ENCODE results near the gene RPL18A.
A peak's percentile ranks its signal among the peaks of the same experiment; 100 is the strongest.

The RPL18A gene

DNA sequence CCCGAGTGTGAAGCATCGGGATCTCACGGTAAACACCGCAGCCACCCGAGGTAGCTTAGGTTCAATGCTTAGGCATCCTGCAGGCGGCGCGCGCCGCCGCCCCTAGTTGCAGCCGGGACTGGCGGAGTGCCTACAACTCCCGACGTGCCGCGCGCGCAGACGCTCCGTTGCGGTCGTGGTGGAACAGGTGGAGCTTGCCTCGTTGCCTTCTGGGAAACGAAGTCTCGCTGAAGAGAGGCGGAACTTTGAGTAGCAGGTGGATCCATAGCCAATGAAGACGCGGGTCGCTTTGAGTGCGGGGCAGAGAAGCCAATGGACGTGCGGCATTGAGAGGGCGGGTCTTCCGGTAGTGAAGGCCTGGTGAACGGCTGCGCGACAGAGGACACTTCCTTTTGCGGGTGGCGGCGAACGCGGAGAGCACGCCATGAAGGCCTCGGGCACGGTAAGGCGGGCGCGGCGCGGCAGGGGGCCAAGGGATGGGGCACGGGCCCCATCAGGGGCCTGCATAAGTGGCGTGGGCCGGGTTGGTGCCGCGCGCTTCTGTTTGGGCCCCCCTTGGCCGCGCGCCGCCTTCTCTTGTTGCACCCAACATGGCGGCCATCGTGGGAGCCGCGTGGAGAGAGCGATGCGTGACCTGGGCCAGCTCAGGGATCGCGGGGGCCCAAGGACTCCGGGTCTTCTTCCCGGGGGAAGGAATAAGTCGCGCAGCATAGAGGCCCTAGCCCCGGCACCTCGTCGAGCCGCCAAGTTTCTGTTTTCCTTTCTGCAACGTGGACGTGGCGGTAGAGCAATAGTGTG lies at the start of gene RPL18A:
Gene RPL18A (plus strand): TSS at position 378 of the 798 bp plus-strand sequence. CDS start 47 bp downstream, at position 425.
- DNase-seq, result peak; percentile 99

DNA sequence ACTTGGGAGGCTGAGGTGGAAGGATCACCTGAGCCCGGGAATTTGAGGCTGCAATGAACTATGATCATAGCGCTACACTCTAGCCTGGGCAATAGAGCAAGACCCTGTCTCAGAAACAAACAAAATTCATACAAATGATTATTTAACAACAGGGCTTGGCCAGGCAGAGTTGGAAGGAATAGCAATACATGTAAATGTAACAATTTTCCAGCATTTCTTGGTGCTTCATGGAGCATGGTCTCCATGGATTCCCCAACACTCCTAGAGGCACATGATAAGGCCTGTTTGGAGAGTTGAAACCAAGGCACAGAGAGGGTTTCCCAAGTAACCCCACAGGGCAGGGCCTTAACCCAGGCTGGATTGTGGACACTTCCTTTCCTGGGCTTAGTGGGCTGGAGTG lies 48.6 kb upstream of the RPL18A start:
- DNase-seq, result no peak

DNA sequence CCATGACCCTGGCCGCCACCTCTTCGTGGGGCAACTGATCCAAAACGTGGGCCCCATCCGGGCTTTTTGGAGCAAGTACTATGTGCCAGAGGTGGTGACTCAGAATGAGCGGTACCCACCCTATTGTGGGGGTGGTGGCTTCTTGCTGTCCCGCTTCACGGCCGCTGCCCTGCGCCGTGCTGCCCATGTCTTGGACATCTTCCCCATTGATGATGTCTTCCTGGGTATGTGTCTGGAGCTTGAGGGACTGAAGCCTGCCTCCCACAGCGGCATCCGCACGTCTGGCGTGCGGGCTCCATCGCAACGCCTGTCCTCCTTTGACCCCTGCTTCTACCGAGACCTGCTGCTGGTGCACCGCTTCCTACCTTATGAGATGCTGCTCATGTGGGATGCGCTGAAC lies 48.0 kb upstream of the RPL18A start:
- DNase-seq, result no peak

DNA sequence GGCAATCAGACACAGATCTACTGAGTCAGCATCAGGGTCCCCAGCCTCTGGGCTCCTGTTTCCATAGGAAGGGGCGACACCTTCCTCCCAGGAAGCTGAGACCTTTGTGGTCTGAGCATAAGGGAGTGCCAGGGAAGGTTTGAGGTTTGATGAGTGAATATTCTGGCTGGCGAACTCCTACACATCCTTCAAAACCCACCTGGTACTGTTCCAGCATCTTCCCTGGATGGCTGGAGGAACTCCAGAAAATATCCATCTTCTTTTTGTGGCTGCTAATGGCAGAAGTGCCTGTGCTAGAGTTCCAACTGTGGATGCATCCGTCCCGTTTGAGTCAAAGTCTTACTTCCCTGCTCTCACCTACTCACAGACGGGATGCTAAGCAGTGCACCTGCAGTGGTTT lies 47.6 kb upstream of the RPL18A start:
- DNase-seq, result no peak

DNA sequence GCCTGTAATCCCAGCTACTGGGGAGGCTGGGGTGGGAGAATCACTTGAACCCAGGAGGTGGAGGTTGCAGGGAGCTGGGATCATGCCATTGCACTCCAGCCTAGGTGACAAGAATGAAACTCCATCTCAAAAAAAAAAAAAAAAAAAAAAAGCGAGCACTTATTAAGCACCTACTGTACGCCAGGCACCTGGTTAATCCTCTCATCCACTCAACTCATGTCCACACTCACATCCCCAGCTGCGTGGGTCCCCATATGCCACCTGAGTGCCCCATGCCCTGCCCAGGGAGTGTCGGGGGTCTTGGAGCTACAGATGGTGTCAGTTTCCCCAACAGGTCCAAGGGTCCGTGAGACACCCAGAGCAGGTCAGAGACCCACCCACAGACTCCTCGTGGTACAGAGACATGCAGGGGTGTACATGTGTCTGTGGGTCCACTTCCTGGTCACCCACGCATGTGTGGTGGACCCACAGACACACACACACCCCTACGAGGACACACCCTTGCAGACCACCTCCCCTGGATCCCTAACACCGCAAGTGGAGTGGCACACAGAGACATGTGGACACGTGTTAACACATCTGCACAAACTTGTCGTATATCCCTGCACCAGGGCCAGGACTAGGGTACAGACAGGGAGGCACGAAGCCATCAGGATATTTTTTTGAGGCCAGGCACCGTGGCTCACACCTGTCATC lies 41.9 kb upstream of the RPL18A start:
- no peak for DNase-seq

DNA sequence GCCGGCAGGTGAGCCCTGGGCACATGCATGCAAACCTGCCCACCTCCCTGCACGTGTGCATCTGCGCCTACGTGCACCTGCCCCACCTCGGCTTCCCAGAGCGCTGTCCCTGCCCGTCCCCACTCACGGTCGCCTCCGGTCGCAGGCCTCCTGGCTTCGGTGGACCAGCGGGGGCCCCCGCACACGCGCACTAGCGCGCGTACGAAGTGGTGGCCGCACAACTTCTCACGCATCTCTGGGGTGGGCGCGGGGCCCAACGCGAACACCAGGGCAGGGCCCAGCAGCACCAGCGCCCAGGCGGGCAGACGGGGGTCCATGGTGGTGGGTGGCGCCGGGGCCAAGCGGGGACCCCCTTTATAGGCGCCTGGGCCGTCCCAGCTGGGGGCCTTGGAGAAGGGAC lies 38.5 kb upstream of the RPL18A start, which contains the start of gene INSL3:
Gene INSL3 (minus strand): TSS at position 330 of the 400 bp plus-strand sequence. CDS start 13 bp downstream, at position 317.
- no peak for DNase-seq

DNA sequence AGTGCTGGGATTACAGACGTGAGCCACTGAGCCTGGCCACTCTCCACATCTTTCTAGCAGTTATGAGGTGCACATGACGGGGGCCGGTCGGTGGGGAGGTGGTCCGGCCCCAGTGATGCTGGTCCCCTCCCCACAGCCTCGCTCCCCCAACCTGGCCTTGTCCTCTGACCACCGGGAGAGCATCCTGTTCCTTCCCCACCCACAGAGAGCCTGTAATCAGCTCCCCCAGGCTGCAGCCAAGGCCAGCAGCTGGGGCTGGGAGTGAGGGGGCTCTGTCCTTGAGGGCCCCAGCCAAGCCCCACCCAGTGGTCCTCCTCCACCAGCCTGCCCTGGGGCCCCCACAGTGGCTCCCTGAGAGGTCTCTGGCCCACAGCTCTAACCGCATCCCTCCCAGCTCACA lies 35.4 kb upstream of the RPL18A start:
- DNase-seq, result no peak

DNA sequence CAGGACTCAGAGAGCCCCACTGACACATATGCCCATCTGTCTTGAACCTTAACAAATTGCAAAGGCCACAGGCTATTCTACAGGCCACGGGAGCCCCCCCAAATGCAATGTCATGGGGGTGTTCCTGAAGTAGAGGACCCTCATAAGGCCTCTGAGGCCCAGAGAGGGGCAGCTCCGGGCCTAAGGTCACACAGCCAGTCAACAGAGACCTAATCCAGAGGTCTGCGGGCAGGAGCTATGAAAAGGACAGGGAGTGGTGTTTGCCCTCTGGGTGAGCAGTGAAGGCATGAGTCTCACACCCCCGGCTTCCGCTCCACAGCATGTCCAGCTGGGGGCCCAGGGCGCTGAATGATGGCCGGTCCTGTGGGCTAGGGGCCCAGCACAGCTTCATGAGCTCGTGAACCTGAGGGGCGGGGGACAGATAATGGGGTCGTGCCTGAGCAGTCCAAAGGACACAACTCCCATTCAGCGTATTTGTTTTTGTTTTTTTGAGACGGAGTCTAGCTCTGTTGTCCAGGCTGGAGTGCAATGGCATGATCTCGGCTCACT lies 33.1 kb upstream of the RPL18A start:
- no peak for DNase-seq

DNA sequence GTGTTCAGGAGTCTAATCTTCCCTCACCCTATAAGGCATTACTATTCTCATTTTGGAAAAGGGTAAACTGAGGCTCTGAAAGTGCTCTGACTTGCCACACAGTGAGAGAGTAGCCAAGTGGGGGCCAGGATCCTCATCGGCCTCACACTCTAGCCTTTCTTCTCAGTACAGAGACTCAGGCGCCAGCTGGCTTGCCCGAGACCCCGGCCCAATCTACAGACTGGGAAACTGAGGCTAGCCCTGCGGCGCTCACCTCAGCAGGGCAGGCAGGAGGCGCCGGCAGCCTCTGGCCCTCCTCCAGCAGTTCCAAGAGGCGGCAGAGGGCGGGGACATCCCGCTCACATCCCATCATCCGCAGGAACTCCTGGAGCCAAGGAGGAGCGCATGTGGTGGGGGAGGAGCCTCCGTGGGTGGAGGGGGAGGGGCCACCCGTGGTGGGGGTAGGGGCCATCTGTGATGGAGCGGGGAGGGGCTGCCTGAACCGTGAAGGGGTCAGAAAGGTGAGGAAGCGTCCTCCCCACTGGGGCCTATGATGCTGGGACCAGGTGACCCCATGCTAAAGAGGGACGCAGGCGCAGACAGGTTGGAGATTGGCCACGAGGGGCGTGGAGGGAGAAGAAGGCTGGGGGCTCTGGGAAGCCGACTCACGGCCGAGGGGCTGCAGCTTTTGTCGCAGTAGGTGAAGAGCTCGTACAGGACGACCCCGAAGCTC lies 29.7 kb upstream of the RPL18A start:
- peak; percentile 66 for DNase-seq

DNA sequence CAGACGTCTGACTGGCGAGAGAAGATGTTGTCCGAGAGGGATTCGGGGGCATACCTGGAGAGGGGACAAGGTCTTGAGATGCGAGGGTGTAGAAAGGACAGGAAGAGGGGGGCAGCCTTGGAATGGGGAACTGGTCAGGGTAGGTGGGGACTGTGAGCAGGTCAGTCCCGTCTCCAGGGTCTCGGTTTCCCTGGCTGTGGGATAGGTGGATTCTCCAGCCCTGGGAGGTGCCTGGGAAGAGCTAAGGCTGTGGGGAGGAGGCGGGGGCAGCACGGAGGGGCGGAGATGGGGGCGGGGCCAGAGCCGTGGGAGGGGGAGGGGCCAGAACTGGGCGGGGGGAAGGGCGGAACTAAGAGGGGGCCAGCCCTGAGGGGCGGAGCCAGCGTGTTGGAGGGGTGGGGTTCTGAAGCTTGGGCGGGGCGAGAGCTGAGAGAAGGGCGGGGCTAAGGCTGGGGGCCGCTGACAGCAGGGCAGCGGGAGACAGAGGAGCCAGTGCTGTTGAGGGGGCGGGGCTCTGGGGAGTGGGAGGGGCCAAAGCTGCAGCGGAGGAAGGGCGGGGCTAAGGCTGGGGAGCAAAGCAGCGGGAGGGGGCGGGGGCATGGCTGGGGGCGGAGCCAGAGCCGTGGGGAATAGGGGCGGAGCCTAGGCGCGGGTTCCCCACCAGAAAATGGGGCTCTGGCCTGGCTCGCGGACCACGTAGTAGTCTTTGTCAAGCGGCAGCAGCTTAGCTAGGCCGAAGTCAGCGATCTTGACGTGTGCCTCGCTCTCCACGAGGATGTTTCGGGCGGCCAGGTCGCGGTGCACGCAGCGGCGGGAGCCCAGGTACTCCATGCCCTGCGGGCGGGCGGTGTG lies 28.9 kb upstream of the RPL18A start:
- peak; percentile 71 for DNase-seq

DNA sequence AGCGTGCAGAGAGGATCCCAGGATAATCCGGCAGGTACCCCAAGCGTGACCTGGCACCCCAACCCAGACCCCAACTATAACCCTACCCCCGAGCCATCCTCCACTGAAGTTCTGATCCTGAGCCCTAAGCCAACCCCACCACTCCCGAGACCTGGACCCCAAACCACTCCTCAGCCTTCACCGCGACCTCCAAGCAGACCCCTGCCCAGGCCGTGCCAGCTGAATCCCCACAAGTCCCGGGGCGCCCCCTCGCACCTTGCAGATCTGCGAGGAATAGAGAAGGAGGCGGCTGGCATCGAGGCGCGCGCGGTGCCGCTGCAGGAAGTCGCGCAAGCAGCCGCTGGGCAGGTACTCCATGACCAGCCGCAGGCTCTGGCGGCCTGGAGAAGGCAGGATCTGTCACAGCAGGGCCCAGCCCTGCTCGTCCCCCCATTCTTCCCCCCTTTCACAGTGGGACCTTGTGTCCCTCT lies 28.3 kb upstream of the RPL18A start:
- no peak for DNase-seq

DNA sequence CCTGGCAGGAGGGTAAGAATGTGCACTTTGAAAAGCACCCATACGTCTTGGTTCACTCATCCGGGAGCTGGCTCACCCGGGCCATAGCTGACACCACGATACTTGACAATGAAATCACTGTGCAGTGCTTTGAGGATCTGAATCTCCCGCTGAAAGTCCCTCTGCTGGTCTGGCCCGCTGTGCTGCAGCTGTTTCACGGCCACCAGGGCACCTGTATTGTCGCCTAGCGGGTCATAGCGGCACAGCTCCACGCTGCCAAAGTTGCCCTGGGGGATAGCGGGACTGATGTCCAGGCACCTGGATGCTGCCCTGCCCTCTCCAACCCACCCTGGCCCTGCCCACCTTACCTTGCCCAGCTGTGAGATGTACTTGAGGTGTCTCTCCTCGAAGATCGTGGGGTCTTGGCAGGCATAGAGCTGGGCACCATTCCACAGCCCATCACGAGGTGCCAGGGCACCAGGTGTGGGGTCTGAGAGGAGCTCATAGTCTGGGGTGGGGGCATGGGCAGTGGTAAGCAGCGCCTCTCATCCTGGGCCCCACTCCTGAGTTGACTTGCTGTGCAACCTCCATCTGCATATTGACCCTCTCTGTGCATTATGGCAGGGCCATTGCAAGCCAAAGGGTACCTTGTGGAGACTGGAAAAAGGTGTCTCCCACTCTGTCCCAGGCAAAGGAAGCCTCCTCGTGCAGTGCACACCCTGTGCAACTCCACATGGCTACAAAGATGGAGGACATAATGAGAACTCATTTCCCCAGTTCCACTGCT lies 27.1 kb upstream of the RPL18A start:
- no peak for DNase-seq

DNA sequence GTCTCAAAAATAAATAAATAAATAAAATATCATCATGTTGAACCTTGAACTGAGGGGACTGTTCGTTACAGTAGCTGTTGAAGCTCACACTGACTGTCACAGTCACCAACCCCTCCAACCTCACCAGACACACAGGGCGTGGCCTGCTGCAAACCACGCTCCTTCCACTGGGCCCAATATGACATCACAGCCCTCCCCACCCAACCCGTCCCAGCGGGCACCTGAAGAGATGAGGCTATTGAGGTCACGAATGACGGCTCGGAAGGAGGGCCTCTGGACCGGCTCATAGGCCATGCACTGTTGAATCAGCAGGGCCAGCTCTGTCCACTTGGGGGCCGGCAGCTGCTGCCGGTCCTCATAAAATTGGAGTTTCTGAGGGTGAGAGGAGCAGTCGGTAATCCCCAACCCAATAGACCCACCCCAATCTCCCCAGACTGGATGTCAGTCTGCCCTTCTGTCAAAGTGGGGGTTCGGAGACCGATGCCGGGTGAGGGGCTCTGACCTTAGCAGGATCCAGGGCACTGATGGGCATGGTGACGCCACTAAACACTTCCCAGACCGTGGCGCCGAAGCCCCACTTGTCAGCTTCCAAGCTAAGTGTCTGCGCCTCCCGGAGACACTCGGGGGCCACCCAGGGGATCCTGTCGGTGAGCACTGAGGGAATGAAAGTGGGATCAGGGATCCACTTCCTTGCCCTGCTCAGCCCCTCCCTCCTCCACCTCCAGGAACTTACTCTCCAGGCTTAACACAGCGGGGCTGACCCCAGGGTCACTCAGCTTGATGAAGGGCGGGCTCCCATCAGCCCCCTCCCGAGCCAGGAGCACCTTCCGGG lies 25.1 kb upstream of the RPL18A start:
- DNase-seq, result no peak

DNA sequence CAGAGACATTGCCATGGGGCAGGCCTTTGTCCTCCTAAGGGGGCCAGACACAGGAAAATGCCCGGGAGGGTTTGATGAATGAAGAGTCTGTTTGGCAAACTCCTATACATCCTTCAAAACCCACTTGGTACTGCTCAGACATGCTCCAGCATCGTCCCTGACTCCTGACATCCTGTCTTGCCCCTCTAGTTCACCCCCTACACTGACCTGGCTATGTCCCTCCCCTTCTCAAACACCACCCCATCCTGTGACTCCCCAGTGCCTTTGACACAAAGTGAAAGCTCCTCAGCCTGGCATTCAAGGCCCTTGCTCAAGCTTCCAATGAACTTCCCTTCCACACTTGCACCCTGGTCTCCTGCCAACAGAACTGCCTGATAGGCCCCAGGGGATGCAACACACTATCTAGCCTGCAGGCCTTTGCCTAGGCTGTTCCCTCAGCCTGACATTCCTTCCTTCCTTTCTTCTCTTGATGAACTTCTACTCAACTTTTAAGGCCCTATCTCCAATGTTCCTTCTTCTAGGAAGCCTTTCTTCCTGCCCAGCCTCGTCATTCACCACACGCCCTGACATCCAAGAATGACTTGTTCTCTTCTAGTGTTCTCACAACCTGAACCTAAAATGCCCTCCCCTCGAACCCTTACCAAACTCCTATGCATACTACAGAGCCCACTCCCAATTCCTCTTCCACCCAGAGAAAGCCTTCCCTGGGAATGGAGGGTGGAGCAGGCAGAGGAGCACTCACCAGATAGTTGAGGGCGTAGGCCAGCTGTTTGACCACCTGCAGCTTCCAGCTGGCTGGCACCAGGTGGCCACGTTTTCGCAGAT lies 24.3 kb upstream of the RPL18A start:
- no peak for DNase-seq

DNA sequence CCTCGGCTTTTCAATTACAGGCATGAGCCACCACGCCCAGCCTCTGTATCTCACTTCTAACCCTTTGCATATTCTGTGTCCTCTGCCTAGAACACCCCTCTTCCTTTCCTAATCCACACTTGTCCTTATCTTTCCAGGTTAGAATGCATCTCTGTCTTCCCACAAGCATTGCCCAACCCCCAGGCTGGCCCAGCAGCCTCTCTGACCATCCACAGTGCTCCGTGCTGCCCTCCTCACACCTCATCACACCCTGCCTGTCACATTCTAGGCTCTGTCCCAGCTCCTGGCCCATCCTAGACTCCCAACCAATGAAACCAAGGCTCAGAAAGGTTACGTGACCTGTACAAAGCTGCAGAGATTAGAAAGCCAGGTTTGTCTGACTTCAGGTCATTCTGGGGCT lies 23.2 kb upstream of the RPL18A start:
- no peak for DNase-seq

DNA sequence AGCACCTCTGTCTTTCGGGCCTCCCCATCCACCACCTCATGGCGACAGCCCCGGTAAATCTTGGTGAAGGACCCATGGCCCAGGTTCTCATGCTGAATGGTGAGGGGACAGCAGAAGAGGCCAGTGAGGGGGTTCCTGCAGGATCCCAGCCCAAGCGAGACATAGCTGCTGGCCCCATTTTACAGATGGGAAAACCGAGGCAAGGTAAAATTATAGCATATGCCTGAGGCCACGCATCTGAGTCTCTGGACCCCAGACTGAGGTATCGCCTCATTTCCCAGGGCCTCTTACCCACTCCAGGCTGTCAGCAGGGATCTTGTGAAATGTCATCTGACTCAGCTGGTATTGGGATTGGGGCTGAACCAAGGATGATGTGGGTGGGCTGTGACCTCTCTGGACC lies 21.7 kb upstream of the RPL18A start:
- DNase-seq, result no peak

DNA sequence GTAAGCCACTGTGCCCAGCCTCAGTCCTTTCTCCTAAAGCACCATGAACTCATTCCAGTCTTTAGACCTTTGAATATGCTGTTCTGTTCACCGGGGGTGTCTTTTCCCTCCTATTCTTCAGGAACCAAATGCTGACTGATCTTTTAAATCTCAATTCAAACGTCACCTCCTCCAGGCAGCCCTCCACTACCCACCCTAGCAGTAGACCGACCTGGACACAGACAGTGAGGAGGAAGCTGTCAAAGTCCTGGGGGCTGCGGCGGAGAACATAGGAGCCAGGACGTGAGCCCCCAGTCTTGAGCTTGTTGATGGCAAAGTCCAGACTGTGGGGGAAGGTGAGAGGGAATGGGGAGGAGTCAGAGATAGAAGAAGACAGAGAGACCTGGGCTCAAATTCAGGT lies 19.7 kb upstream of the RPL18A start:
- no peak for DNase-seq

DNA sequence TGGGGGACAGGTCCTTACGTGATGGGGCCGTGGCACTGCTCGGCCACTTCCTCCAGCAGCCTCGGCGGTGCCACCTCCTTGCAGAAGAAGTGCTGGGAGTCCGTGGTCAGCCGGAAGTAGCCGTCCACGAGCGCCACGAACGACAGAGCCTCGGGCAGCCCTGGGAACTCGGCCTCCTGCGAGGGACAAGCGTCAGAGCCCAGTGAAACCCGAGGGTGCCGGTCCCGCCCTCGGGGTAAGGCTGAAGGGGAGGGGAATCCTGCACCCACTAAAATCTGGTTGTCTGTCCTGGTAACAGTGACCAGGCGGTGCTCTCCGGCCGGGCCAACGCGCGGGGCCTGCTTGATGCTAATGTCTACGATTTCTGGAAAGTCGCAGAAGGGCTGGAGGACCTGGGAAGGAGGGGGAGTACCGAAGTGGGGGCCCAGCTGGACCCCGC lies 18.3 kb upstream of the RPL18A start:
- DNase-seq, result no peak
